Ureter (tissue), 1 donor: ENCODE data around the gene NR5A1. TPM values are rescaled to one million over a fixed set of nuclear protein-coding genes. Genes with fewer than 3 reads are reported as not detected.

ENCODE experiments used
- DNase-seq: peaks from one replicate; pipeline ENCODE4 v3.0.0-alpha.2; 2020; ENCODE audit warnings: low spot score
- total RNA-seq: library from RNA; stranded (reverse); gene quantifications from one replicate; pipeline ENCODE4 v1.2.4, GENCODE V29; 2023
- donor health status: DM: yes; HTN: yes; CAD: no.

NR5A1 gene
- total RNA-seq, 1 donor from 2014 or later = not detected

- DNase-seq = no peak
These were observed 66.4 kb downstream of the NR5A1 start for GRCh38 chr9:124440786-124441185.

DNA sequence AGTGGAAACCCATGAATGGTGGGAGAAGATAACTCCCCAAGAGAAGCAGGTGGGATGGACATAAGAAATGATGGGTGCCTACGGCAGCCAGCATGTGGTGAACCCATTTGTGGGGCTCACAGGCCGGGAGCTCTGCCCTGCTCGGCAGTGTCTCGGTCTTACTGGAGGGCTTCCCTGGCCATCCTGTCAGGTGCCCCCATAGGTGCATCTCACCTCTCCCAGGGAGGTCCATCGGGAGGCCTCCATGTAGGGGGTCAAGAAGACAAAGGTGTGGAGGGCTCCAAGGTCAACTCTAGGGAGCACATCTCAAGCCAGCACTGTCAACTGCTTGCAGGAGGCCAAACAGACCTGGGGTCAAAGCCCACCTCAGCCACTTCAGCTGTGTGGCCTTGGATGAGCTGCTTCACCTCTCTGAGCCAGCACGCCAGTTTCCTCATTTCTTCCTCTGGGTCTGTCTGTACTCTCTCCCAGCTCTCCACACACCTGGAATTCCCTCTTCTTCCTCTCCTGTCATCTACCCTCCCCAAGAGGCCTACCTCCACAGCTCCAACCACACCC is 67.4 kb downstream of the NR5A1 start:
- DNase-seq = no peak

DNA sequence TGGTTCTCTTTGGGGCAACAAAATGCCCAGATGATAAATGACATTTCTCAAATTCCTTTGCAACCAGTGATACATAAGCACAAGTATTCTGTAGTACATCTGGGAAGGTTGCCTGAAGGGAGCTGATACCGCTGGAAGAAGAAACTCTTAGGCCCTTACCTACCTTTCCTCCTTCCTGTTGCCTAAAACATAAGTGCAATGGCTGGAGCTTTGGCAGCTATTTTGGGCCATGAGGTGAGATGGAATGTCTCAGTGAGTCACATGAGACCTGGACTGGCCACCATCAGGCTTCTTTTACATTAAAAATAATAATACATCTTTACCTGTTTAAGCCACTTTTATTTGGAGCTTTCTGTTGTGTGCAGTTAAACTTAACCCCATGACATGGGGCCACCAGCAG is 68.1 kb downstream of the NR5A1 start:
- no peak for DNase-seq

DNA sequence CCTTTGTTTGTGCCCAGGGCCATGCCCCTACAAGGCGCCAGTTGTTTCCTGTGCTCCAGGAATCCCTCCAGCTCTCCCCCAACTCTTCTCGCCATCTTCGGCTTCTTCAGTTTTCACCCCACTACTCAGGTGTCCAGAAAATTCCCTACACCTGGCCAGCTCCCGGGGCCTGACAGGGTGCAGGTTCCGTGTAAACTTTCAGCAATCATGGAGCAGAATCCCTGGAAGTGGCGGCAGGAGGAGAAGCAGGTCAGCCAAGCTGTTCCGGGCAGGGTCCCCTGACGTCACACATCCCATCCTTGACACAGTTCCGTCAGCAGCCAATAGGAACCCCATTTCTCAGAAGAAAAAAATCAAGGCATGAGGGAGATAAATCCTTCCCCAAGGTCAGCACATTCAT is 69.1 kb downstream of the NR5A1 start:
- no peak for DNase-seq

DNA sequence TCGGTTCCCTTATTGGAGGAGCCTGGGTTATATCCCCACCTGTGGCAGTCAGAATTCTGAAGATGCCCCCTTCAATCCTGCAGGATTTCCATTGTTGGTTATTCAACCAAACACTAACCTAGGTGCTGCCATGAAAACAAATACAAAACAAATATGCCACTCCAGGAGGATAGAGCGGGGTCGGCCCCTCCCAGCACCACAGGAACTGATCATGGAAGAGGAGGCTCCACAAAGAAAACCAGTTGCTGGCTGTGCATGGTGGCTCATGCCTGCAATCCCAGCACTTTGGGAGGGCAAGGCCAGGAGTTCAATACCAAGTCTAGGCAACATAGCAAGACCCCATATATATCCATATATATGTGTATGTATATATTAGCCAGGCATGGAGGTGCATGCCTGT is 70.1 kb downstream of the NR5A1 start:
- no peak for DNase-seq

DNA sequence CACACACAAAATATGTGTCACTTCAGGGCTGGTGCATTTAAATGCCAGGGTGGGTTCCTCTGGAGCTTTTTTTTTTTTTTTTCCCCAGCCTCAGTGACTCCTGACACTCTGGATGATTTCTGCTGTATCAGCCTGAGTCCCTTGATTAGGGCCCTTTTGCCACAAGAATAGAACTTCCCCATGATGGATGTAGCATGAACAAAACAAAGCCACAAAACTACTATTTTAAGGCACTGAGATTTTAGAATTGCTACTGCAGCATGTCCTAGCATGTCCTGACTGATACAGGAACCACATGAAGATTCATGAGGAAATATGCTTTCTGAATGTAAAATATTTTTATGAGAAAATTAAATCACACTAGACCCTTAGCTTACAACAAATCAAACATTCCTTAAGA is 70.9 kb downstream of the NR5A1 start:
- no peak for DNase-seq

Other genes starting within 250 kb of the NR5A1 start
- 24.9 TPM for gene NEK6, start 249.4 kb downstream of the NR5A1 start, total RNA-seq
- 109 TPM for gene PSMB7, start 92.0 kb downstream of the NR5A1 start, total RNA-seq
- 0.29 TPM for gene ADGRD2, start 56.9 kb downstream of the NR5A1 start, total RNA-seq